Measurements from ENCODE around the gene ATG13. TPM values are rescaled to one million over a fixed set of nuclear protein-coding genes. Genes with fewer than 3 reads are reported as not detected.

ATG13 gene
- total RNA-seq = 61.2 and 75.2 TPM in 2 replicates

DNA sequence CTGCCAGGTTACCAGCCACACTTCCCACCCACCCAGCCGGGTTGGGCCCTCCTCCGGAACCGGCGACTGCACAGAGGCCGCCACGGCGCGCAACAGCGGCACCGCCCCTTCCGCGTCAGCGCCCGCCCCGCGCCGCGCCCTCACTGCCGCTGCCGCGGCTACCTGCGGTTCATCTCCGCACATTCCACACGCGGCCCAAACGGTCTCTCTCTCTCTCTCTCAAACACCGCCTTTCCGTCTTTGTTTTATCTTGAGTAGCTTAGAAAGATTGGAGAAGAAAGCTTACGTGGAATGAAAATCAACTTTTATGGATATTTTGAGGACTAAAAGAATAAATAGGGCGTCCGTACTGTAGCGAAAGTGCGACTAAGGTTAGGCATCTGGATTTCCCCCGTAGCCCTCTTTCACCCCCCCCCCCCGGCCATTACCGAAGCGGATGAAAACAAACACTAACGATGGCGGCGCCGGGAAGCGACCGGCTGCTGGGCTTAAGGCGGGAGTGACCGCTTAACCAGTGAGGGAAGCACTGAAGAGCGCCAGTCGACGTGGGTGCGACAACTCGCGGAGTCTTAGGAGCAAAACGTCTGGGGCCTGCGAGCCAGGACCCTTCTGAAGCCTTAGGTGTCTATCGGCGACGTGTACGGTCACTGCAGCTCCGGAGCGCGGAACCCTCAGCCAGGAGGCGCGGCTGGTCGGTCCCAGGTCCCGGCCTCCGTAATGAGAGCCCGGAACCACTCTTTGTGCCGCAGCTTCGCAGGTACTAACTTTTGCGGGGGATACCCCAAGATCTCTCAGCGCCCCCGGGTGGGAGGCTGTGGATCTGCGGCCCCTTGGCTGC, at the start of gene ATG13, which contains the start of gene HARBI1:
ATG13 (plus strand) TSS at position 420 of the 838 bp plus-strand sequence. CDS start 26,739 bp downstream, outside the sequence.
HARBI1 (minus strand) TSS at position 94 of the 838 bp plus-strand sequence. CDS start 990 bp downstream, outside the sequence.

GRCh38 chr11:46593550-46594373, 23.6 kb upstream of the ATG13 start, which contains the start of gene AMBRA1:
TSS of gene AMBRA1 (minus strand) at chr11:46594023. CDS start at chr11:46548380, 45,643 bp downstream.

DNA sequence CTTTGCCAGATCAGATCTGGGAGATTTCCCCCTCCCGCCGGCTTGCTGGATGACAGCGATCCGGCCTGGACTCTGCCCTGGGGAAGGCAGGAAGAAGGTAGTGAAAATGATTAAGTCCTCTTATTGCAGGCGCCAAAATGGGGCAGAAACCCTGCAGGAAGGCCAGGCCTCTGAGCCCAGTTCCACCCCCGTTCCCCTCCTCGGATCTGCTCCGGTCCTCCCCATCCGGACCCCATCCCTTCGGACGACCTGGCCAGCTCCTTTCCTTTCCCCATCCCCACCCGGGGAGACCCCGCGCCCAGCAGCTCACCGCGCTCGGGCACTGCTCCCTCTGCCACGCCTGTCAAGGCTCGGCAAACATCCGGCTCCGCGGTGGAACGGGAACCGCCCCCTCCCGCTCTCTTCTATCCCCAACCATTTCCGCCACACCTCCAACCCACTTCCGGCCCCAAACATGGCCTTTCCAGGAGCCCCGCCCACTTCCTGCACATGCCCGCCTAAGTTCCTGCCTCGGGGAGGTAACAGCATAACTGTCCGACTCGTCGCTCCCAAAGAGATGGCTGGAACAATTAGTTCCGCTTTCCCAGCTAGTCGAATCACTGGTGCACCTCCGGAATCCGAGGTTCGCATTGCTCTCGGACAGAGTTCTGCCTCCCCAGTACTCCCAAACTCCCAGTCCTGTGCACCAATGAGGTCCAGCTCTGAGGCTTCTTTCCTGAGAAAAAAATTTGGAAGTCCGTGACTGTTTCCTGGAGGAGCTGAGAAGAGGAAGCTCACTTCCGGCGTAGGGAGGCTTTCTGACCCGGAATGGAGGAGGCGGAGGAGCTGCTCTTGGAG, 83.1 kb downstream of the ATG13 start, which contains the start of the genes ARHGAP1 and ZNF408:
ARHGAP1 (minus strand) TSS at position 379 of the 837 bp plus-strand sequence. CDS start 4,512 bp downstream, outside the sequence.
ZNF408 (plus strand) TSS at position 791 of the 837 bp plus-strand sequence; CDS start at position 808, 17 bp downstream.

DNA sequence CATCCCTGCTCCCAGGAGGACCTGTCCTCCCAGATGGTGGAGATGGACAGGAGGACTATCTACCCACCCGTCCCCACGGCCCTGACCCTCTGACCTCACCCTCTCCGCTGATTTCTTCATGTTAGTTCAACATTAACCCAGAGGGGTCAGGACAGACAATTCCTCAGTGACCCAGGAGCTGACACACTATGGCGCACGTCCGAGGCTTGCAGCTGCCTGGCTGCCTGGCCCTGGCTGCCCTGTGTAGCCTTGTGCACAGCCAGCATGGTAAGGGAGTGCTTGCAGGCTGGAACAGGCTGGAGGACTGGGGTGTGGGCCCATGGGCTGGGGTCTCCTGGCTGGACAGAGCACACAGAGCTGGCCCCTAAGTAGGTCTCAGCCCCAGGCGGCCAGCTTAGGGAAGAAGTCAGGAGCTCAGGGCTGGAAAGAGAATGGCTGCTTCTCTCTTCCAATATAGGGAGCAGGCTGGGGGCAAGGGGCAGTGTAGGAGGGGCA, 101.7 kb downstream of the ATG13 start, which contains the start of gene F2:
F2 (plus strand) TSS at position 166 of the 495 bp plus-strand sequence; CDS start at position 189, 23 bp downstream.

Other genes starting within 250 kb of the ATG13 start
- gene MDK, start 235.9 kb upstream of the ATG13 start, total RNA-seq = 89.6 and 127 TPM in 2 replicates
- not detected in 2 replicates for gene CHRM4, start 225.8 kb upstream of the ATG13 start, total RNA-seq
- gene AMBRA1, start 23.5 kb upstream of the ATG13 start, total RNA-seq = 14.6 and 29.0 TPM in 2 replicates
- 4.8 and 5.9 TPM in 2 replicates for gene HARBI1, start 326 bp upstream of the ATG13 start, total RNA-seq
- gene ARHGAP1, start 83.1 kb downstream of the ATG13 start, total RNA-seq = 45.7 and 85.3 TPM in 2 replicates
- gene ZNF408, start 83.5 kb downstream of the ATG13 start, total RNA-seq = 9.3 and 10.1 TPM in 2 replicates
- not detected in 2 replicates for gene F2, start 101.7 kb downstream of the ATG13 start, total RNA-seq
- 55.8 and 109 TPM in 2 replicates for gene CKAP5, start 228.7 kb downstream of the ATG13 start, total RNA-seq